ENCODE measurements around the gene SKP2. TPM values are rescaled to one million over a fixed set of nuclear protein-coding genes. Genes with fewer than 3 reads are reported as not detected.
A peak's percentile ranks its signal among the peaks of the same experiment; 100 is the strongest.
"Not testable (repeated sequence)": the region's sequence is repeated elsewhere in the genome, so short reads cannot be mapped to it uniquely, and the experiment has no call there.

The SKP2 gene
- 7.6 TPM for total RNA-seq

GRCh38 chr5:36151434-36152323, at the start of gene SKP2, which contains the start of gene LMBRD2:
SKP2 (plus strand) TSS chr5:36152111; CDS start chr5:36152263, 152 bp downstream.
LMBRD2 (minus strand) TSS chr5:36151887; CDS start chr5:36143349, 8,538 bp downstream.
- Histone ChIP-seq H3K27me3 (ENCODE audit: insufficient read depth, low read length) (no peaks in the 10 kb centered on the region), H3K4me3 (ENCODE audit: low read length) (peak within 1 kb of the TSS; percentile 89), H3K4me1 (ENCODE audit: insufficient read depth, low read length) (peaks cover 26% of the 10 kb centered on the region), H3K9me3 (ENCODE audit: low read depth, low read length) (no peaks in the 10 kb centered on the region)

DNA sequence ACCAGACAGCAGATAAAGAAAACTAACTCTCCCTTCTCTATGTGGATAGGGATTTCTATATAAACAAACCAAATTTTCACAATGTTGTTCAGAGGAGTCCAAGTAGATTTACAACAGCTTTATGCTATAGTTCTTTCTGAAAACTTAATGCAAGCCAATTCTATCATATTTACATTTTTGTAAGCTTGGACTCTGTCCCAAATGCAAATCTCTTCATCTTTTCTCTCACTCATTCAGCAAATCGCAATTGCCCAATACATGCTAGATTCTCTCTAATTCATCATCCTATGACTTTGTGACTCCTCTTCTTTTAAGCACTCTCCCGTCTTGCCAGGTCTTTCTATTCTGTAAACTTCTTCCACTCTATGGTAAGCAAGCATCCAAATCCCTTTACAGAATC, 46.1 kb upstream of the SKP2 start:
- H3K4me1 ChIP-seq (ENCODE audit: insufficient read depth, low read length): no peaks in the 10 kb centered on the region
- no peaks in the 10 kb centered on the region for H3K9me3 ChIP-seq (ENCODE audit: low read depth, low read length)
- H3K27me3 ChIP-seq (ENCODE audit: insufficient read depth, low read length): no peaks in the 10 kb centered on the region
- no peak overlapping the region for H3K4me3 ChIP-seq (ENCODE audit: low read length)

DNA sequence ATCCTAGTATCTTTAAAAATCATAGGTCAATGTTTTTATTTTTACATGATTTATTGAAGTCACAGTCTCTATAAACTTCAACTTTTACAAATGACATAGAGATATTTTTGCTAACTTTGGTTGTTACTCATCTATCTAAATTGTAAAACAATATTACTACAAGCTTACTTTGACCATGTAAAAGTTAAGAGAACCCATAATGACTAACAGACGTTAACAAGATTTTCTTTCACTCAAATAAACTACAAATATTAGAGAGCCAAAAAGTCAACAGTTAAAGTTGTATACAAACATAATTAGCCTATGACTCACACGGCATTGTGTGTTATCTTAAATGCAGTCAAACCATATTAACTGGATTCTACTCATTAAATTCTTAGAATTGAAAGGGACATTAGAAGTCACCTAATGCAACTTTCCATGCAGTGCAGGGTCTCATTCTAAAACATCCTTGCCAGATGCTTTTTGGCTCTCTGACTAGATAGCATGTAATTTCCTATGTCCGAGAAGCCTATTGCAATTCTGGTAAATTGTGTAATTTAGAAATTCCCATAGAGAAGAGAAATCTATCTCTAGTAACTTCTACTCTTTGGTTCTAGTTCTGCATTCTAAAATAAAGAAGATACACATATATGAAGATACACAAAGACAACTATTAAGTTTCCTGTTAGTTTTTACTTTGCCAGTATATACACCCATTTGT, 43.0 kb upstream of the SKP2 start:
- Histone ChIP-seq H3K4me3 (ENCODE audit: low read length) (no peak overlapping the region), H3K9me3 (ENCODE audit: low read depth, low read length) (no peaks in the 10 kb centered on the region), H3K4me1 (ENCODE audit: insufficient read depth, low read length) (no peaks in the 10 kb centered on the region), H3K27me3 (ENCODE audit: insufficient read depth, low read length) (no peaks in the 10 kb centered on the region)

DNA sequence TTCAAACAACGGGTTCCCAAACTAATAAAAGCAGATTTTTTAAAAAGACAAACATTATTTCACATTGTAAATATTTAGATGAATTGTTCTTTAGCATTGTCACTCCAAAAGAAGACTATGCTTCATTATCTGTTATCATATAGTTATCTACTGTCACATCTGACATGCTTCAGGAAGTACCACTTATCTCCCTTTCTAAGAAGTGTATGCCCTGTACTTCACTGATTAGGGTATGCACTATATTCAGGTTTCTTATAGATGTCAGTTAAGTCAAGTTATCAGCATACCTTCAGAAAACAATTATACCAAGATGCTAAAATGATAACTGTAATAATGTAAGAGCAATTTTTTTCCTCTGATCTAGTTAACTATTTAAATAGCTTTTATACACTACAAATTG, 40.7 kb upstream of the SKP2 start:
- no peaks in the 10 kb centered on the region for H3K9me3 ChIP-seq (ENCODE audit: low read depth, low read length)
- no peak overlapping the region for H3K4me3 ChIP-seq (ENCODE audit: low read length)
- no peaks in the 10 kb centered on the region for H3K4me1 ChIP-seq (ENCODE audit: insufficient read depth, low read length)
- no peaks in the 10 kb centered on the region for H3K27me3 ChIP-seq (ENCODE audit: insufficient read depth, low read length)

- H3K27me3 ChIP-seq (ENCODE audit: insufficient read depth, low read length): no peaks in the 10 kb centered on the region
- peaks cover 8% of the 10 kb centered on the region for H3K9me3 ChIP-seq (ENCODE audit: low read depth, low read length)
- no peak overlapping the region for H3K4me3 ChIP-seq (ENCODE audit: low read length)
- no peaks in the 10 kb centered on the region for H3K4me1 ChIP-seq (ENCODE audit: insufficient read depth, low read length)
Measured at GRCh38 chr5:36125868-36126267, 26.0 kb upstream of the SKP2 start.

- peaks cover 8% of the 10 kb centered on the region for H3K9me3 ChIP-seq (ENCODE audit: low read depth, low read length)
- H3K27me3 ChIP-seq (ENCODE audit: insufficient read depth, low read length): no peaks in the 10 kb centered on the region
- no peaks in the 10 kb centered on the region for H3K4me1 ChIP-seq (ENCODE audit: insufficient read depth, low read length)
- H3K4me3 ChIP-seq (ENCODE audit: low read length): no peak overlapping the region
Measured at GRCh38 chr5:36128795-36129194, 23.1 kb upstream of the SKP2 start.

- H3K4me3 ChIP-seq (ENCODE audit: low read length); H3K9me3 ChIP-seq (ENCODE audit: low read depth, low read length); H3K27me3 ChIP-seq (ENCODE audit: insufficient read depth, low read length); H3K4me1 ChIP-seq (ENCODE audit: insufficient read depth, low read length): not testable (repeated sequence)
Measured at GRCh38 chr5:36129666-36130065, 22.2 kb upstream of the SKP2 start.

- H3K27me3 ChIP-seq (ENCODE audit: insufficient read depth, low read length); H3K4me1 ChIP-seq (ENCODE audit: insufficient read depth, low read length); H3K4me3 ChIP-seq (ENCODE audit: low read length); H3K9me3 ChIP-seq (ENCODE audit: low read depth, low read length): not testable (repeated sequence)
Measured at GRCh38 chr5:36133009-36133408, 18.9 kb upstream of the SKP2 start.

GRCh38 chr5:36135988-36136387, 15.9 kb upstream of the SKP2 start:
- Histone ChIP-seq H3K27me3 (ENCODE audit: insufficient read depth, low read length) (no peaks in the 10 kb centered on the region), H3K4me3 (ENCODE audit: low read length) (no peak overlapping the region), H3K4me1 (ENCODE audit: insufficient read depth, low read length) (no peaks in the 10 kb centered on the region), H3K9me3 (ENCODE audit: low read depth, low read length) (no peaks in the 10 kb centered on the region)

- Histone ChIP-seq H3K4me1 (ENCODE audit: insufficient read depth, low read length) (no peaks in the 10 kb centered on the region), H3K9me3 (ENCODE audit: low read depth, low read length) (no peaks in the 10 kb centered on the region), H3K4me3 (ENCODE audit: low read length) (no peak overlapping the region), H3K27me3 (ENCODE audit: insufficient read depth, low read length) (no peaks in the 10 kb centered on the region)
Measured at GRCh38 chr5:36136581-36136980, 15.3 kb upstream of the SKP2 start.

GRCh38 chr5:36138900-36139683, 12.8 kb upstream of the SKP2 start:
- Histone ChIP-seq H3K4me3 (ENCODE audit: low read length) (no peak overlapping the region), H3K4me1 (ENCODE audit: insufficient read depth, low read length) (no peaks in the 10 kb centered on the region), H3K27me3 (ENCODE audit: insufficient read depth, low read length) (no peaks in the 10 kb centered on the region), H3K9me3 (ENCODE audit: low read depth, low read length) (no peaks in the 10 kb centered on the region)

GRCh38 chr5:36145311-36145710, 6.6 kb upstream of the SKP2 start:
- peaks cover under 1% of the 10 kb centered on the region for H3K4me1 ChIP-seq (ENCODE audit: insufficient read depth, low read length)
- H3K27me3 ChIP-seq (ENCODE audit: insufficient read depth, low read length): no peaks in the 10 kb centered on the region
- no peak overlapping the region for H3K4me3 ChIP-seq (ENCODE audit: low read length)
- no peaks in the 10 kb centered on the region for H3K9me3 ChIP-seq (ENCODE audit: low read depth, low read length)

DNA sequence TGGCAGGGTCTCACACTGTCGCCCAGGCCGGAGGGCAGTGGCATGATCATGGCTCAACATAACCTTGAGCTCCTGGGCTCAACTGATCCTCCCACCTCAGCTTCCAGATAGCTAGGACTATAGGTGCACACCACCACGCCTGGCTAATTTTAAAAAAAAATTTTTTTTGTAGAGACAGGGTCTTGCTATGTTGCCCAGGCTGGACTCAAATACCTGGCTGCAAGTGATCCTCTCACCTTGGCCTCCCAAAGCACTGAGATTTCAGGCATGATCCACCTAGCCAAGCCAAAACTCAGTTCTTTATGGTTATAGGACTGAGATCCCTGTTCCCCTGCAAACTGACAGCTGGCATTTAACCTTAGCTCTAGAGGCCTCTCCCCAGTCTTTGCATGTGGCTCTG, 5.5 kb upstream of the SKP2 start:
- Histone ChIP-seq H3K4me3 (ENCODE audit: low read length) (no peak overlapping the region), H3K4me1 (ENCODE audit: insufficient read depth, low read length) (peaks cover 10% of the 10 kb centered on the region), H3K9me3 (ENCODE audit: low read depth, low read length) (no peaks in the 10 kb centered on the region), H3K27me3 (ENCODE audit: insufficient read depth, low read length) (no peaks in the 10 kb centered on the region)

DNA sequence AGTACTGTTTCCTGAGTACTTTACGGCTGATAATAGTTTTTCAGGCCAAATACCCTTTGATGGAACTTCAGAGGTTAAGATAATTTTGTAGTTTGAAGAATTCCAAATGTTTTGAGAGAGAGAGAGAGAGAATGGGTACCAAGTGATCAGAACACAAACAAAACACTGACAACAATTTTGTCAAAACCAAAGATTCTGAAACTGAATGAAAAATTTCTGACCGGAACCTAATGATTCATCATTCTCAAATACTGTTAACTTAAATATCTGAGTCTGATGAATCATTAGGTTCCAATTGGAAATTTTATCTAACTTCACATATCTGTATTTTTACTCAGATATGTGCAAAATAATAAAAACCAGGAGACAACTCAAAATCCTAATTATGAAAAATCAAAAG, 4.2 kb upstream of the SKP2 start:
- no peak overlapping the region for H3K4me3 ChIP-seq (ENCODE audit: low read length)
- H3K4me1 ChIP-seq (ENCODE audit: insufficient read depth, low read length): peaks cover 15% of the 10 kb centered on the region
- H3K9me3 ChIP-seq (ENCODE audit: low read depth, low read length): no peaks in the 10 kb centered on the region
- no peaks in the 10 kb centered on the region for H3K27me3 ChIP-seq (ENCODE audit: insufficient read depth, low read length)

Measured in mononuclear cell (primary cell).